ENCODE results near the gene MKLN1.

The MKLN1 gene

DNA sequence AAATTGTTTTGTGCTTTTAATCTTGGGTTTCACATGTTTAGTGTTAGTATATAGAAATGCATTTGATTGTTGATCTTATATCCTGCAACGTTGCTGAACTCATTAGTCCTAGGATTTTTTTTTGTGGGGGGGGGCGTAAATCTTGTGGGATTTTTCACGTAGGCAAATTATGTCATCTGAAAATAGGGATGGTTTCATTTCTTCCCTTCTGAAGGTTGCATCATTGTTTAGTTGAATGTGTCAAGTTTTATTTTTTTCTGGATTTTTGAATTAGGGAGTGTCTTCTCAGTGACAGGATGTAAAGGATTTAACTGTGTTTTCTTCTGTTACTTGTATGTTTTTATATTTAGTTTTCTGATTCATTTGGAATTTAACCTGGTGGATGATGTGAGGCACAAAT lies 26.7 kb downstream of the MKLN1 start:
- no peak for DNase-seq (ENCODE audit: low spot score)

DNA sequence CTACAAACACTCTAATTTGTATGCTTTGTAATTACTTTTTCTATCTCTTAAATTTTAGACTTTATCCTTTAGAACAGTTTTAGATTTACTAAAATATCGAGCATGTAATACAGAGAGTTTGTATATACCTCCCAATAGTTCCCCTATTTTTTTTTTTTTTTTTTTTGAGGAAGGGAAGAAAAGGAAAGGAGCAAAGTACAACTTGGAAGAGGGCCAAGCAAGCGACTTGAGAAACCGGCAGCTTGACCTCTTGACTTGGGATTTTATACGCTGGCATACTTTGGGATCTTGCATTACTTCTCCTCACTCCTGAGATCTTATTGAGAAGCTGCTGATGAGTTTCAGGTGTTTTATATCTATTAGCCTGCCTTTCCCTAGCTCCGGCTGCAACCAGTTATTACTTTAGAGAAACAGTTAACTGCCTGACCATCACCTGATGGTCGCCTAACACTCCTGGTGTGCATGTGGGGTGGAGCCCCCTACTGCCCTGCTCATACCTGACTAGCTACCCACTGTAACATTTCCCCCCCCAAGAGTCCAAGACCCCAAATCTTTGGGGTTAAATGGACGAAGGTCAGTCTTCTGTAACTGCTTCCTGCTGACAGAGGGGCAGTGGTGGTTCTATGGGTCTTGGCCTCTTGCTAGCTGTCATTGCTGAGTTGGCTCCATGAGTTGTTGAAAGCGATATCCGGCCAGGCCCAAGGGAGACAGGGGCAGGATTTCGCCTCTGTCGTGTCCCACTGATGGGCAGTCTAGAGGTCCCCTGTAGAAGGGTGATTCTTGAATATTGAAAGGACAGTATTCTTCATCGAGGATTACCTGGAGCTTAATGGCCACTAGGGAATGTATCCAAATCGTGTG lies 28.5 kb downstream of the MKLN1 start:
- DNase-seq (ENCODE audit: low spot score): no peak

DNA sequence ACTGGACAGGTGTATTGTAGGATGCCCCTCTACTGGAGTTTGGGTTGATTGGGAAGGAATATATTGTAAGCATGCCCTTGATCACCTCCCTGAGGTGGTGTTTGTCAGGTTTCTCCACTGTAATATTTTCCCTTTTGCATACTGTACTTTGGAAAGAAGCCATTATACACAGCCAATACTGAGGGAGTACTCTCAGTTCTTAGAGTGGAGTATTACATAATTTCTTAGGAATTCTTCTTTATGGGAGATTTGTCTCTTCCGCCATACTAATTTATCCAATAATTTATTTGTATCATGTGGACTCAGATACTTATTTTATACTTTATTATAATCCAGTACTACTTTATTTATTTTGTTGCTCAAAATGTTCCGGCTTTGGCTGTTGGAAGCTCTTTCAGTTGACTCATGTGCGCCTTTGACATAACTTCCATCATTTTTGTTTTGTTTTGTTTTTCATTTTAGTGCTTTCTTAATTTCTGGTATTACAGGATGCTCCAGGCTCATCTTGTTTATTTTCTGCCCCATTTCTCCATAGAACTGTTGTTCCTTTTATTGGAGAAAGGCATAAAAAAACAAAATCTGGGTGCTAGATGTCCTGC lies 29.7 kb downstream of the MKLN1 start:
- DNase-seq (ENCODE audit: low spot score): no peak

DNA sequence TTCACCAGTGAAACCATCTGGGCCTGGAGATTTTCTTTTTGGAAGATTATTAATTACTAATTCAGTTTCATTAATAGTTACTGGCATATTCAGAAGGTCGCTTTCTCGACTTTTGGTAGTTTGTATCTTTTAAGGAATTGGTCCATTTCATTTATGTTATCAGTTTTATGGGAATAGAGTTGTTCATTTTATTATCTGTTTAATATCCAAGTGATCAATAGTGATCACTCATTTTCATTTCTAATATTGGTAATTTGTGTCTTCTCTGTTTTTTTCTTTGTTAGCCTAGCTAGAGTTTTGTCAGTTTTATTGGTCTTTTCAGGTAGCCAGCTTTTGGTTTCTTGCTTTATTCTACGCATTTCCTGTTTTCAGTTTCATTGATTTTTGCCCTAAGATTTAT lies 31.0 kb downstream of the MKLN1 start:
- DNase-seq (ENCODE audit: low spot score): no peak

DNA sequence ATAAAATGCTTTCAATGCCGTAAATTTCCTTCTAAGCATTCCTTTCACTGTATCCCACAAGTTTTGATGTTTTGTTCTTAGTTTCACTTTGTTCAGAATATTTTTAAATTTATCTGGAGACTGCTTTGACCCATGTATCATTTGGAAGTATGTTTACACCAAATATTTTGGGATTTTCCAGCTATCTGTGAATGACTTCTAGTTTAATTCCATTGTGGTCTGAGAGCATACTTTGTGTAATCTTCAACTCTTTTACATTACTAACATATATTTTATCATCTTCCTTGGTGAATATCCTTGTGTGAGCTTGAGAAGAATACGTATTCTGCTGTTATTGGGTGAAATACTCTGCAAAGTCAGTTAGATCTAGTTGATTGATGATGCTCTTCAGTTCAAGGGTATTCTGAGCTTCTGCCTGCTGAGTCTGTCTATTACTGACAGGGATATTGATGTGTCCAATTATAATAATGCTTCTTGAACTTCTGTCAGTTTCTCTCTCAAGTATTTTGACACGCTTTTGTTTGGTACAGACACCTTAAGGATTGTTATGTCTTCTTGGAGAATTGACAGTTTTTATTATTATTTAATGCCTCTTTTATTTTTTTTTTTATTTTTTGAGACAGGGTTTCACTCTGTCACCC lies 31.6 kb downstream of the MKLN1 start:
- no peak for DNase-seq (ENCODE audit: low spot score)

DNA sequence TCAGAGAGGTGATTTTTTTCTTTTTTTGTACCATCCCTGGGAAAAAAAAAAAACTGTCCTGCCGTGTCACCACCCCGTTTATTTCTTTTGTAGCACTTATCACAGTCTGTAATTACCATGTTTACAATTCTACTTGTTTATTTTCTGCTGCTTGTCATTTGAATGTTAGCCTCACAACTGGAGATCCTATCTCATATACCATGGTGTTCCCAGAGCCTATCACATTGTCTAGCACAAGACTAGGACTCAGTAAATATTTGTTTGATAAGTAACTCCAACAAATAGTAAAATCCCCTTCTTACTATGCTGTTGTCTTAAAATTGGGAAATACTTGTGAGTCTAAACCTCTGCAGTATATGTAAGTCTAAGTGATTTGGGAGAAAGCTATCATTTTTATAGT lies 36.0 kb downstream of the MKLN1 start:
- no peak for DNase-seq (ENCODE audit: low spot score)

DNA sequence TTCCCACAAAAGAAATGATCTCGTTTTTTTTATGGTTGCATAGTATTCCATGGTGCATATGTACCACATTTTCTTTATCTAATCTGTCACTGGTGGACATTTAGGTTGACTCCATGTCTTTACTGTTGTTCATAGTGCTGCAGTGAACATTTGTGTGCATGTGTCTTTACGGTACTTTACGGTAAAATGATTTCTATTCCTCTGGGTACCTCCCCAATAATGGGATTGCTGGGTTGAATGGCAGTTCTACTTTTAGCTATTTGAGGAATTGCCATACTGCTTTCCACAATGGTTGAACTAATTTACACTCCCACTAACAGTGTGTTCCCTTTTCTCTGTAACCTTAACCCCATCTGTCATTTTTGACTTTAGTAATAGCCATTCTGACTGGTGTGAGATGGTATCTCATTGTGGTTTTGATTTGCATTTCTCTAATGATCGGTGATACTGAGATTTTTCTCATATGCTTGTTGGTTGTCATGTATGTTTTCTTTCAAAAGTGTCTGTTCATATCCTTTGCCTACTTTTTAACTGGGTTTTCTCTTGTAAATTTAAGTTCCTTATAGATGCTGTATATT lies 37.2 kb downstream of the MKLN1 start:
- no peak for DNase-seq (ENCODE audit: low spot score)

DNA sequence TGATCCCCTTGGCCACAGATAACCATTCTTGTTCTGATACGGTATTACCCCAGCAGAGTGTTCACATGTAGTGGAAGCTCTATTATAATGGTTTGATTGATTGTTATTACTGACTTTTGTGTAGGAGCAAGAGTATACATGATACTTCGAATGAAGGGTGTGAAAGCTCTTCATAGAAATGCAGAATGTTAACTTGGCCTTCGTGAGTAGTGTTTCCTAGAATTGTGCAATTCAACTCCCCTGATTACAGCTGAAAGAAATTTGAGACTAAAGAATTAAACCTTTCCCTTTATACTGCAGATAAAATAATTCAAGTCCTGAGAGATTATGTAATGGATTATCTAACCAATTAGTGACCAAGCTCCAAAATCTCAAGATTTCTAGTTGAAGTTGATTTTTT lies 38.2 kb downstream of the MKLN1 start:
- no peak for DNase-seq (ENCODE audit: low spot score)

DNA sequence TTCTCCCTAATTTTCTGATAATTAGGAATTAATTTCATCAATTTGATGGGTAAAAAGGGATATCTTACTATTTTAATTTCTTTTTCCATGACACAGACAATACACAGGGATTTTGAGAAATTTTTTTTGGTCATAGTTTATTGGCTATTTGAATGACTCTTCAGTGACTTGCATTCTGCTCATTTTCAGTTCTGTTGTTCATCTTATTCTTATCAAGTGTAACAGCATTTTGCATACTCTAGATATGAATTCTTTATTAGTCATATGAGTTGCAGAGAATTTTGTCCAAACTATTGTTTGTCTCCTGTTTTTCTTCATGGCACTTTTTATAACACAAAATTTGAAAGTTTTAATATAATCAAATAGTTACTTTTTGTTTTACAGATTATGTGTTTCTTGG lies 41.7 kb downstream of the MKLN1 start:
- no peak for DNase-seq (ENCODE audit: low spot score)

DNA sequence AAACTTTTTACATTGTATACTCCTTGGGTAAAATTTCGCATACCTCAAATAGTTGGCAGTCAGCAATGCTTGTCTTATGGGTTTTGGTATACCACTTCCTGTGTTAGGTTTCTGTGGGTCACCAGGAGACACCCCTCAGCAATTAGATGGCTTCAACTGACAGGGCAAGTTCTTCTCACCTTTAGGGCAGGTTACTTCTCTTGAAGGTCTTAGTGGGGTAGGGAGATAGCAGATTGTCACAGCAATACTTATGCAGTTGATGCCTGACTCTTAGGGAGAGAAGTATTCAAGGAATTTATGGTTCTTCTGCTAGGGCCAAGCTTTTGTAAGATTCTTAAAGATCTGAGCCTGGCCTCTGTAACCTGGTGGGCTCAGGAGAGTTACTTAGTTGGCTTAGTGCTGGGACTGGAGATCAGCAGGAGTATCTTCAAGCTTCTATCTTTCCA lies 42.9 kb downstream of the MKLN1 start:
- peak; percentile 47 for DNase-seq (ENCODE audit: low spot score)

DNA sequence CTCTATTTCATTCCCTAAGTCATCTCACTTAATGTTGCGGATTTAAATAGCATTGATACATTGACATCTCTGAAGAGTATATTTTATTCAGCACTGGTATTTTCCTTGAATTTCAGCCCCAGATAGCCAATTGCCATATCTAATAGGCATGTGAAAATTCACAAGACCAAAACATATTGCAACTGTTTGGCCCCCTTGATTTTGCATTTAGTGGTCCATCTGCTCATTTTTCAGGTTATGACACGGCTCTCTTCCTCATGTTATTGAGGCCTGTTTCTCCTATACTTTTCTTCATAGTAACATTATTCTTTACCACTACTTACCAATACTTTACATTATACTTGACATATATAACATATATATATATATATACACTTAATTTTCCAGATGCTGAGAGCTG lies 43.7 kb downstream of the MKLN1 start:
- no peak for DNase-seq (ENCODE audit: low spot score)

DNA sequence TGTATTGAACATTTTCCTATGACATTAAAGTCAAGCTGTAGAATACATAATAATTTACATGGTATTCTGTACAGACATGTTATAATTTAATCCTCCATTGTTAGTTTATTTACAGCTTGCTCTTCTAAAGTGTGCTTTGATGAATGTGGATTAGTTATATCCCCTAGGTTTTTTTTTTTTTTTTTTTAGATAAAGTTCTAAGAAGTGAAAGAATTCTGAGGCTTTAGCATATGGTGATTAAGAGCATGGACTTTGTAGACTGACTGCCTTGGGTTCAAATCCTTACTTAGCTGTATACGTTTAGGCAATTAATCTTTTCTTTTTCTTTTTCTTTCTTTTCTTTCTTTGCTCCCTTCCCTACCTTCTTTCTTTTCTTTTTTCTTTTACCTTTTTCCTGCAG lies 44.9 kb downstream of the MKLN1 start:
- DNase-seq (ENCODE audit: low spot score): no peak

DNA sequence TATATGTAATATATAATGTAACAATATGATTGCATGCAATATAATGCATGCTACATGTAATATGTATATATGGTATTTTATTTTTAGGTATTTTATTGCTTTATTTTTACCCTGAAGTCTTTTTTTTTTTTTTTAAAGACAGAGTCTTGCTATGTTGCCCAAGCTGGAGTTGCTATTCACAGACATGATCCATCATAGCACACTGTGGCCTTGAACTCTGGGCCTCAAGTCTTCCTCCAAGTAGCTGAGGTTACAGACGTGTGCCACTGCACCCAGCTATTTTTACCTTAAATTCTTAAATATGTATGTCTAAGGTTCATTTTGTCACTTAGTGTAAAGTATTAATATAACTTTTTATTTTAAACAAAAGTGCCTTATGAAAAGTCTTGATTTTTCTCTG lies 47.1 kb downstream of the MKLN1 start:
- no peak for DNase-seq (ENCODE audit: low spot score)

DNA sequence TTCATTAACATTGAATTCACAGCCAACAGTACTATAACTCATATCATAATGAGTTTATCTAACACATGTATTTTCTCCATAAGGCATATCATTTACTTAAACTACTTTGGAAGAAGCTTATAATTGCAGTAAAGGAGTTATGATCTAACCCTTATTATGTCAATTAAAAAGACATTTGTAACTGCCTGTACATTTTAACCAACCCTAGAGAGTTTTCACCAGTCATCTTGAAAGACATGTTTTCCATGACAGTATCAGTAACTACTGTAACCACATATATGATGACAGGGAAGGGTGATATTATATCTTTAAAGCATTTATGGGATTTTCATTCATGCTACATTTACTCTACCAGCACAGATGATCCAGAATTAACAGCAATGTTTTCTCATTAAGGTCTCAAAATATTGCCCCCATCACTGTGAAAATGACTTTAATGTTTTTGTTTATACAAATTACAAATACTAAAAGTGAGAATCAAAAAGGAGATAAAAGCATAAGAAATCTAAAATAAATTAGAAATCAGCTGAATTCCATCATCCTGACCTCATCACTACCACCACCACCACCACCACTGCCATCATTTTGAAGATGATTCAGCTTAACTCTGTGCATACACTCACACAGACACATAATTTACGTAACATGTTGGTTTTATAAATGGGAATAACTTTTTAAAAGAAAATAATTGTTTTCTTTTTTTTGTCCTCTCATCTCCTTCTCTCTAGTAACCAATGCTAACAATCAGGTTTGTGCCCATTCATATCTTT lies 53.6 kb downstream of the MKLN1 start:
- no peak for DNase-seq (ENCODE audit: low spot score)

DNA sequence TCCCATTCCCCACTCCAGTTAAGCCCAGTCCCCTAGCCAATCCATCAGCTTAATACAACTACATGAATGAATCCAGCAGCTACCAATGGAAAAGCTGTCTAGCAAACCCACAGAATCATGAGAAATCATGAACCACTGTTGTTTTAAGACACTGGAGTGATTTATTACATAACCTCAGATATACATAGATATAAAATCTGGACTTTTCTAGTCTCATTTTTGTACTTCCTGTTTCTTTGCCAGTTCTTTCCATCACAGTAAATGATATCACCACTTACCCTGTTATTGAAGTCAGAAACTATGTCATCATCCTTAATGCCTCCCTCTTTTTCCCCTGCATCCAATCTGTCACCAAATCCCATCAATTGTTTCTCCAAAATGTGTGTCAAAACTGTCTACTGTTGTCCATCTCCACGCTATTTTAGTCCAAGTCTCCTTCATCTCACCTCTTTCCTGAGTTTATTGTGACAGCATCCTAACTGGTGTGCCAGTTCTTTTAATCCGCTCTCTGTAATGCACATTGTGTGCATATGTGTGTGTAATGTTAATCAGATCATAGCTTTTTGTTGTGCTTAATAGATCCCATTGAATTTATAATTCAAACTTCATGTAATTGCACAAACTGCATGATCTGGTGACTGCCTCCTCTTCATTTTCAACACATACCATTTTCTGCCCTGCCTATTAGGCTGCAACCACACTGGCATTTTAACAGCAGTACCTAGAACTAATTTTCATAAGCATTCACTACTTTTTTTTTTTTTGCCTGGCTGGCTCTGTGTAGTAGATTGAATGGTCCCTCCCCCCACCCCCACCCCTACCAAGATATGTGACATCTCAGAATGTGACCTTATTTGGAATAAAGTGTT lies 56.0 kb downstream of the MKLN1 start:
- DNase-seq (ENCODE audit: low spot score): peak; percentile 19

DNA sequence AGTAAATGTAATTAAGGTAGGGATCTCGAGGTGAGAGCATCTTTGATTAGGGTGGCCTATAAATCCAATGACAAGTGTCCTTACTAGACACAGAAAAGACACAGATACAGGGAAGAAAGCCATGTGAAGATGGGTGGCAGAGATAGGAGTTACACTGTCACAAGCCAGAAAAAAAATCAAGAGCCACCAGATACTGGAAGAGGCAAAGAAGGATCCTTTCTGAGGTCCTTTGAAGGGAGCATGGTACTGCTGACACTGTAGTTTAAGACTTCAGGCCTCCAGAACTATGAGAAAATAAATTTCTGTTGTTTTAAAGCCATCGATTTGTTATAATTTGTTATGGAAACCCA lies 56.6 kb downstream of the MKLN1 start:
- DNase-seq (ENCODE audit: low spot score): no peak

DNA sequence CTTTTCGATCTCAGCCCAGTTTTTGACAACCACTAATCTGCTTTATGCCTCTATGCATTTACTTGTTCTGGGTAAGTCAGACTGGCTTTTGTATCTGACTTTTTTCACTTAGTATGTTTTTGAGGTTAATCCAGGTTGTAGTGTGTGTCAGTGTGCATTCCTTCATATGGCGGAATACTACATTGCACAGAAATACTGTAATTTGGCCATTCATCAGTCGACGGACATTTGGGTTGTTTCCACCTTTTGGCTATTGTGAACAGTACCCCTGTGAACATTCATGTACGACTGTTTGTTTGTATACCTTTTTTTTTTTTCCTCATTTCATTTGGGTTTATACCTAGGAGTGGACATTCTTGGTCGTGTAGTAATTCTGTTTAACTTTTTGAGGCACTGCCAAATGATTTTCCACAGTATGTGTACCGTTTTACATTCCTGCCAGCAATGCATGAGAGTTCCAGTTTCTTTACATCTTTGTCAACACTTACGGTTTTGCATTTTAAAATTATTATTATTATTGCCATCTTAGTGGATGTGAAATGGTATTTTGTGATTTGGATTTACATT lies 57.4 kb downstream of the MKLN1 start:
- DNase-seq (ENCODE audit: low spot score): no peak

DNA sequence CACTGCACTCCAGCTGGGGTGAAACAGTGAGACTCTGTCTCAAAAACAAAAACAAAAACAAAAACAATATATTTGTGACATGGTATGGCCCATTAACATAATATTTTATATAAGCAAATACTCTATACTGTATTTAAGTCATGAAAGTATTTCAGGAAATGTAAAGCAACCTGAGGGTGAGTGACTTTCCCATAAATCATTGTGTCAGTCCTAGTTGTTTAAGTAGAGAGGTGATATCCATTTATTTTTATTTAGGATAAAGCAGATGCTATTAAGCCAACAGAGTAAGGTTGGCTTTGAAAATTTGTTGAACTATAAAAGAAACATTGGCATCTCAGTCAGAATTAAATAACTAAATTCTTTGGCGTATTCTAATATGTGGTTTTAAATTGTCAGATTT lies 60.5 kb downstream of the MKLN1 start:
- DNase-seq (ENCODE audit: low spot score): no peak

DNA sequence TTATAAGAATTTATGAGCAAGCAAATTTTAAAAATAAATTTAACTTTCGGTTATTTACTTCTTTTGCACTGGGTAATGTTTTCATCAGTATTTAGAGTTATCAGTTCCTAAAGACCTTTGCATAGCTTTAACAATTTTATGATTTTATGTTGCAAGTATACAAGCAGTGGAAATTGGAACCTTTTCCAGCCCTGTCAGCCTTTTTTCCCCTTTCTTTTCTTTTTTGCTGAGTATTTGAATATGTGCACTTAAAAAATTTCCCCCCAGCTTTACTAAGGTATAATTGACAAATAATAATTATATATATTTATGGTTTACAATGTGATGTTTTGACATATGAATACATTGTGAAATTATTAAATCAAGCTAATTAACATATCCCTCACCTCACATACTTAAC lies 62.6 kb downstream of the MKLN1 start:
- no peak for DNase-seq (ENCODE audit: low spot score)

DNA sequence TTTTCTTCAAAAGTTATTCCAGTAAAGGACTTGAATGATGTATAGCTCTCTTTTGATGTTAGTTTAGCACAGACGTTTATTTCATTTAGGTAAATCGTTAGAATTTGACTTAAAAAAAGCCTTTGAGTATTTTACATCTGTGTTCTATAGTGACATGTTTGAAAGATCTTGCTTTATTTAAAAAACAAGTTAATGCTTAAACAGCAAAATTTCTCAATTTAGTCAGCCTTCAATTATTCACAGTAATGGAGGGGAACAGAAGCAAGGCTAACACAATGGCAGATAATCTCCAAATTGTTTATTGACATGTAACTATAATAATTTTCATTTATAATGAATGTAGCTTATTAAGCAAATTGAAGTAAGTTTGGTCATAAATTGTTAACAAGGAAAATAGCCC lies 63.5 kb downstream of the MKLN1 start:
- DNase-seq (ENCODE audit: low spot score): no peak

DNA sequence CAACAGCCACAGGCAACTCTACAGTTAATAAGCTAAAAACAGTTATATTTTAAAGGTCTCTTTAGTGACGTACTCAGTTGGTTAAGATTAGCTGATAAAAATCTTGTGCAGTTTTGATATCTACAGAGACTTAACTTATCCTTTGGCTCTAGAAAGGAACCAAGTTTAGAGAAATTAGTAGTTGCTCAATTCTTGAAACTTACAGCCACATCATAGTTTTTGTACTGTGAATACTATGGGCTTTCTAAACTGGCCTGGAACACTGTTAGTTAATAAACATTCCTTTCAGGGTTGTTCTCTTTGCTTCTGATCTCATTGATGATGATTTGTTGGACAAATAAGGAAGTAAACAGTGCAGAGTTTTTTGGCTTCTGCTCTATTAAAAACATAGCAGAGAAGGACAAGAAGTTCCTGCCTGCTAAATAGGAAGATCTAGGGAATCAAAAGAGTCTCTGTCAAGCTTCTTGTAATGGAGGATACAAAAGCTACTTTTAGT lies 73.1 kb downstream of the MKLN1 start:
- DNase-seq (ENCODE audit: low spot score): no peak

Measured in NAMALWA (cell line).